GM21825 (cell line): ENCODE results near the gene ADGRL4.

Experiments
- ATAC-seq: cut with Tn5 transposase; IDR thresholded peaks from one replicate; pipeline ENCODE4 v1.9.1; 2021; ENCODE audit warnings: mild to moderate bottlenecking, moderate library complexity; ENCODE audit not compliant: unreplicated experiment

Gene ADGRL4

DNA sequence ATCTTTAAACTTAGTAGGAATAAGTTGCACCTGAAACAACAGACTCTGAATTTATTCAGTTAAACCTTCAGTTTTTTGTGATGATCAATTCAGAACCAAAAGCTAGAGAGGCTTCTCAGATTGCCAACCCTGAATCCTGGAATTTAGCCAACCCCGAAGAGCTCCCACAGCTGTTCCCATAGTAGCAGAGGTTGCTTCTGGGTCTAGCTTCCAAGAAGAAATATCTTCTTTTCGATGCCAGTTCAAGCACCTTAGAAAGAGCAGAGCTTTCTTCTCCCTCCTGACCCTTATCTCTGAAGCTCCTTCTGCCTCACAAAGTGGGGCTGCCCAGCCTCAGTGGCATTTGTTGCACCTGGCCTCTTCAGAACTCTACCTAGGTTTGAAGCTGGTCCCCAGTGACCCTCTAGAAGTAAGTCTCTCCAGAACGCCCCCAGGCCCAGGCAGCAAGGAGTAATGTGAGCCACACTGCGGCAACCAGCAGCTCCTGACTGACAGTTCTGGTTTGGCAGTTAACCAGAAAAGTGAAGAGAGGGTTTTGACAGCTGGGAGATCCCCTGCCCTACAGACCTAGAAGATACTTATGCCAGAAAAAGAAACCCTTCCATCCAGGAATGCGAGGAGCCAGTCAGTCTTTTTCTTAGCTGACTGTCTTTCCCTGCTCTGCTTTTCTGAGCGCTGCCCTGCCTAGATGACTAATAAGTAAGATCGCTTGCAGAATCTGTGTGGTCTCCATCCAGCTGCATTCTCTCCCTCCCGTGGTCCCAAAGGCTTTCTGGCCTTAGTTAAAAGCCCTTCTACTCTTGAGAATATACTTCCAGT is 165.9 kb downstream of the ADGRL4 start:
- no peak for ATAC-seq
